Heart right ventricle (tissue), 16 donors: ENCODE results near the gene TNRC6A. TPM values are rescaled to one million over a fixed set of nuclear protein-coding genes. Genes with fewer than 3 reads are reported as not detected.

ENCODE experiments used
- ATAC-seq, 8 donors: fragments of 200-7000 bp; cut with Tn5 transposase; one replicate each; pipeline ENCODE4 v1.9.1; 2020; ENCODE audit warnings: mild to moderate bottlenecking in 8 of 8, moderate library complexity in 8 of 8, moderate number of reproducible peaks in 1 of 8
- DNase-seq, 2 donors: peaks; one replicate each; pipeline ENCODE4 v3.0.0-alpha.2; 2020
- H3K27ac ChIP-seq, 10 donors: fragments of 200-600 bp; sonication (generic) in 2 of 10; one replicate each; pipeline versions ENCODE4 v1.5.0 to v1.8.0; 2020 to 2022; ENCODE audit warnings: mild to moderate bottlenecking in 3 of 10
- H3K27me3 ChIP-seq, 7 donors: fragments of 200-600 bp; one replicate each; pipeline ENCODE4 v1.8.0; 2021 to 2022; ENCODE audit warnings: mild to moderate bottlenecking in 2 of 7
- H3K36me3 ChIP-seq, 9 donors: fragments of 200-600 bp; sonication (generic) in 1 of 9; one replicate each; pipeline versions ENCODE4 v1.5.0 to v1.8.0; 2020 to 2022; ENCODE audit warnings: mild to moderate bottlenecking in 2 of 9
- H3K4me1 ChIP-seq, 9 donors: fragments of 200-600 bp; sonication (generic) in 1 of 9; one replicate each; pipeline versions ENCODE4 v1.5.0 to v1.8.0; 2020 to 2022; ENCODE audit warnings: mild to moderate bottlenecking in 4 of 9
- H3K4me3 ChIP-seq, 10 donors: fragments of 200-600 bp; sonication (generic) in 2 of 10; one replicate each; pipeline versions ENCODE4 v1.5.0 to v1.8.0; 2020 to 2022; ENCODE audit warnings: mild to moderate bottlenecking in 7 of 10, moderate library complexity in 2 of 10
- H3K9me3 ChIP-seq, 11 donors: fragments of 200-600 bp in 10 of 11; sonication (generic) in 2 of 11; one replicate each; pipeline versions ENCODE4 v1.5.0 to v1.8.0; 2013 to 2022; ENCODE audit warnings: mild to moderate bottlenecking in 2 of 11, control low read depth in 1 of 11, moderate library complexity in 1 of 11
- WGBS, 2 donors: extraction: QIAGEN DNeasy Blood & Tissue Kit; methylation state at CpG; one replicate each; pipeline ENCODE4 v1.1.7; 2013; ENCODE audit warnings: inconsistent platforms in 1 of 2; 5-methylcytosine and 5-hydroxymethylcytosine counted together
- intact Hi-C, 10 donors: fragments of 100-400 bp; cut with DNase I; formaldehyde crosslinking; loops; one replicate each; pipeline versions ENCODE4 v1.11.1 to v1.14.2; 2022
- polyA plus RNA-seq, 2 donors: library from polyadenylated mRNA; stranded (reverse); fragments of 200-250 nt; gene quantifications; one replicate each; pipeline ENCODE4 v1.2.3, GENCODE V29; 2013
- total RNA-seq, 10 donors: library from RNA; stranded (reverse); fragmentation: NEBNext Ultra II Directional in 3 of 10; extraction: Animal tissue kit (Norgen Biotek cat#: 25700) in 3 of 10; gene quantifications; one replicate each; pipeline versions ENCODE4 v1.2.1 to v1.2.4, GENCODE V29; 2021 to 2023
- TF ChIP-seq, protein P1 (sequence below), 9 donors: fragments of 200-600 bp; sonication (generic) in 2 of 9; IDR thresholded peaks; one replicate each; pipeline versions ENCODE4 v1.5.0 to v1.8.0; 2021 to 2022; ENCODE audit warnings: antibody characterized with exemption in 9 of 9, mild to moderate bottlenecking in 5 of 9, moderate library complexity in 1 of 9
- donor health status: Arrhythmogenic right ventricular cardiomyopathy.
- donor health status: ischemic (EF 13 %, LVEDD 7.1; RV severe dilation, severe dysfunction).
- donor health status: healthy with polysubstance abuse.
- donor health status: DM: no; HTN: yes; CAD: no.
- donor health status: DM: no; HTN: no; CAD: no.
- donor health status: ischemic (EF 25% LVEDD 6.9; RV normal size, moderate dysfunction).
- donor health status: ischemic (EF 25% LVEDD 5.7; RV mildly dilated, moderate dysfunction).
- donor health status: healthy.
- donor health status: DM: yes; HTN: yes; CAD: no.
- donor health status: Ischemic cardiomyopathy.
- donor health status: ischemic (EF 35%, LVEDD 5.7; RV mildly dilated, moderate dysfunction).
- donor health status: nonischemic (EF 11% LVEDD 7.7; RV severe dilation, severe dysfunction).
- donor health status: DM: yes; HTN: yes; CAD: no.
- donor health status: PGD.
- donor health status: ischemic (EF 29% LVEDD 5.4; RV normal size, mild dysfunction).
- donor health status: nonischemic (EF 23%, LVEDD 6.1; RV moderate dilation, normal function).

The TNRC6A gene
- total and polyA plus RNA-seq, 12 donors, result 8.3 to 51.4 (median 36.5) TPM

DNA sequence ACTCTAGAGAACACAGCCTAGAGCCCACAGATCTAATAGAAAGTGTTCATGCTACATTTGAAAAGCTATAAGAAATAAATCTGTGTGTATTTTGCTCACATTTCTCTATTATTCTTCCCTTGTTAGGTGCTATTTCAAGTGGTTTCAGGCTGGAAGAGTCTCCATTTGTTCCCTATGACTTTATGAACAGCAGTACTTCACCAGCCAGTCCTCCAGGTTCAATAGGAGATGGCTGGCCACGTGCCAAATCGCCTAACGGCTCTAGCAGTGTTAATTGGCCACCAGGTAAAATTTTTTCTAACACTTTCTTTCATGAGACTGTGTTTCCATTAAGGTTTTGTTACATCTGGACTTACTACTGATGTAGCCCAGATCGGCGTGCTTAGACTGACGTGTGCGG is 85.6 kb downstream of the TNRC6A start:
- Histone ChIP-seq H3K9me3 (no peaks in the 10 kb centered on the region), H3K36me3 (peaks cover 6 to 100% (median 87%) of the 10 kb centered on the region in 9 donors), H3K4me3 (no peak overlapping the region), H3K27ac (no peak overlapping the region), H3K4me1 (peaks cover 0 to 7% (median 0%) of the 10 kb centered on the region in 9 donors), H3K27me3 (no peaks in the 10 kb centered on the region)
- intact Hi-C loops, result loop anchor here in 2 of 10 donors (5.0 to 10.0 kb wide), 2 partner anchors 253 to 260 kb away; no protein-coding TSS in a partner anchor
- ATAC-seq, result no peak
- 90 to 91% methylated on average over 7 of the region's 7 CpGs for WGBS, 2 donors
- DNase-seq, result no peak
- TF ChIP-seq, protein P1, sequence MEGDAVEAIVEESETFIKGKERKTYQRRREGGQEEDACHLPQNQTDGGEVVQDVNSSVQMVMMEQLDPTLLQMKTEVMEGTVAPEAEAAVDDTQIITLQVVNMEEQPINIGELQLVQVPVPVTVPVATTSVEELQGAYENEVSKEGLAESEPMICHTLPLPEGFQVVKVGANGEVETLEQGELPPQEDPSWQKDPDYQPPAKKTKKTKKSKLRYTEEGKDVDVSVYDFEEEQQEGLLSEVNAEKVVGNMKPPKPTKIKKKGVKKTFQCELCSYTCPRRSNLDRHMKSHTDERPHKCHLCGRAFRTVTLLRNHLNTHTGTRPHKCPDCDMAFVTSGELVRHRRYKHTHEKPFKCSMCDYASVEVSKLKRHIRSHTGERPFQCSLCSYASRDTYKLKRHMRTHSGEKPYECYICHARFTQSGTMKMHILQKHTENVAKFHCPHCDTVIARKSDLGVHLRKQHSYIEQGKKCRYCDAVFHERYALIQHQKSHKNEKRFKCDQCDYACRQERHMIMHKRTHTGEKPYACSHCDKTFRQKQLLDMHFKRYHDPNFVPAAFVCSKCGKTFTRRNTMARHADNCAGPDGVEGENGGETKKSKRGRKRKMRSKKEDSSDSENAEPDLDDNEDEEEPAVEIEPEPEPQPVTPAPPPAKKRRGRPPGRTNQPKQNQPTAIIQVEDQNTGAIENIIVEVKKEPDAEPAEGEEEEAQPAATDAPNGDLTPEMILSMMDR (IDR thresholded peaks at IDR 0.05), result no peak

DNA sequence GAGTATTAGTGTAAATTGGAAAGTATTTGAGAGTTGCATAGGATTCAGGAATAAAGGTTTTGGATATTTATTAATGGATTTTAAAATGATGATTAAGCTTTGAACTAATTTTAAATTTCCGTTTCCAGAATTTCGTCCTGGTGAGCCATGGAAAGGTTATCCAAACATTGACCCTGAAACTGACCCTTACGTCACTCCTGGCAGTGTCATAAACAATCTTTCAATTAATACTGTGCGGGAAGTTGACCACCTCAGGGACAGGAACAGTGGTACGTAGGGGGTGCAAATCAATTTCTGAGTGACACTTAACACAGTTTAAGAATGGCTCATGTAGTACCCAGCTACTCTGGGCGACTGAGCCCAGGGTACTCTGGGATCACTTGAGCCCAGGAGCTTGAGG is 87.2 kb downstream of the TNRC6A start:
- 77% methylated on average over 6 of the region's 6 CpGs for WGBS, 2 donors
- ATAC-seq (no peak), DNase-seq (no peak)
- peaks cover 9 to 100% (median 87%) of the 10 kb centered on the region in 9 donors for H3K36me3 ChIP-seq
- TF ChIP-seq, protein P1 (IDR thresholded peaks at IDR 0.05), result no peak
- H3K9me3 ChIP-seq, result no peaks in the 10 kb centered on the region
- H3K4me1 ChIP-seq, result peaks cover 0 to 7% (median 0%) of the 10 kb centered on the region in 9 donors
- no peaks in the 10 kb centered on the region for H3K27me3 ChIP-seq
- intact Hi-C loops, result loop anchor here in 2 of 10 donors (5.0 to 10.0 kb wide), 2 partner anchors 254 to 262 kb away; no protein-coding TSS in a partner anchor
- no peak overlapping the region for H3K4me3 ChIP-seq
- no peak overlapping the region for H3K27ac ChIP-seq

DNA sequence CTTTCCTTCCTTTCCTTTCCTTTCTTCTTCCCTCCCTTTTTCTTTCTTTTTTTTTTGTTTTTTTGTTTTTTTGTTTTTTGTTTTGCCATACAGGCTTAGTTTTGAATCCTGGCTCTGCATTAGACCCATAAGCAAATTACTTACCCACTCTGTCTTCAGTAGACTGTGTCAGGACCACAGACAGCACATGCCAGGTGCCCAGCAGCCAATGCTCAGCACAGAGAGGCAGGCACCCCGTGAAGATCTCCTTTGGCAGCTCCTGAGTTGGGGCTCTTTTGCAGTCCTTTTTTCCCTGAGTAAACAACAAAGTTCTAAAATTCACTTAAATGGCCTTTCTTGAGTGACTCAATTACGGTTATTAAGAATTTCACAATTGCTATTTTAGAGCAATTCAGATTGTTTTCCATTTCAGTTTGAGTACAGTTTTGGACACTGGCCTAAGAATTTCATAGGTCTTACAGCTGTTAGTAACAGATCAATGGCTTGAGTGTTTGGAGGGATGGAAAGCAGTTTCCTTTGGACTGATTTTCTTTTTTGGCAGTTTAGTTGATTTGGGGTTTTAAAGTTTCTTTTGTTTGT is 90.1 kb downstream of the TNRC6A start:
- TF ChIP-seq, protein P1 (IDR thresholded peaks at IDR 0.05), result no peak
- H3K27ac ChIP-seq, result no peak overlapping the region
- no peak overlapping the region for H3K4me3 ChIP-seq
- no peaks in the 10 kb centered on the region for H3K9me3 ChIP-seq
- intact Hi-C loops, result loop anchor here in 3 of 10 donors (5.0 to 10.0 kb wide), 4 partner anchors 105 to 265 kb away; no protein-coding TSS in a partner anchor
- H3K27me3 ChIP-seq, result no peaks in the 10 kb centered on the region
- 80 to 82% methylated on average over 2 of the region's 2 CpGs for WGBS, 2 donors
- H3K4me1 ChIP-seq, result no peaks in the 10 kb centered on the region
- DNase-seq, result no peak
- H3K36me3 ChIP-seq, result peaks cover 10 to 100% (median 92%) of the 10 kb centered on the region in 9 donors
- no peak for ATAC-seq

GRCh38 chr16:24820522-24820921 is 91.1 kb downstream of the TNRC6A start:
- Histone ChIP-seq H3K36me3 (peaks cover 6 to 100% (median 83%) of the 10 kb centered on the region in 9 donors), H3K4me3 (no peak overlapping the region), H3K27ac (no peak overlapping the region), H3K9me3 (no peaks in the 10 kb centered on the region), H3K4me1 (no peaks in the 10 kb centered on the region), H3K27me3 (no peaks in the 10 kb centered on the region)
- ATAC-seq (no peak), DNase-seq (no peak)
- TF ChIP-seq, protein P1 (IDR thresholded peaks at IDR 0.05), result no peak
- intact Hi-C loops, result loop anchor here in 2 of 10 donors (10.0 kb wide), 2 partner anchors 104 to 124 kb away; no protein-coding TSS in a partner anchor
- WGBS, 2 donors, result 76 to 78% methylated on average over 1 of the region's 1 CpG
